A549 (cell line): ENCODE measurements around the gene FAM118A. TPM values are rescaled to one million over a fixed set of nuclear protein-coding genes. Genes with fewer than 3 reads are reported as not detected.
A peak's percentile ranks its signal among the peaks of the same experiment; 100 is the strongest.

Source experiments
- ATAC-seq, 2 experiments: fragments of 200-7000 bp in 1 of 2; fragments of >200 bp in 1 of 2; cut with Nextera tagmentation in 1 of 2; cut with Tn5 transposase in 1 of 2; 3 replicates each; pipeline versions ENCODE4 v1.8.0 to v1.9.1; 2018 to 2020; ENCODE audit warnings: mild to moderate bottlenecking in 1 of 2, moderate library complexity in 1 of 2
- CTCF ChIA-PET: fragments of 300-600 bp; sonication (Branson Sonifier 250); formaldehyde crosslinking; extraction: SDS; loops from one replicate; lab custom pipeline; 2021; ENCODE audit warnings: antibody characterized with exemption, inconsistent platforms; lab: Yijun Ruan, JAX
- POLR2A ChIA-PET: fragments of 350-600 bp; formaldehyde crosslinking; extraction: SDS; loops from one replicate; lab custom pipeline; 2021; ENCODE audit warnings: antibody characterized with exemption, inconsistent platforms; lab: Yijun Ruan, JAX
- DNase-seq, 2 experiments: peaks; one replicate each; pipeline versions ENCODE4 v3.0.0 to v3.0.0-alpha.2; 2011 to 2016; ENCODE audit warnings: low read depth in 1 of 2, low spot score in 1 of 2
- FAIRE-seq: peaks from 2 replicates; lab custom pipeline; 2011; peaks lifted over from hg19 to GRCh38; lab: Jason Lieb, UNC
- H3K27ac ChIP-seq, 2 experiments: fragments of >200 bp; sonication (Bioruptor Twin); formaldehyde crosslinking; 3 replicates each; pipeline ENCODE4 v1.5.1; 2016 to 2017
- H3K4me1 ChIP-seq: fragments of >200 bp; sonication (Bioruptor Twin); formaldehyde crosslinking; 3 replicates; pipeline ENCODE4 v1.6.1; 2016
- H3K4me2 ChIP-seq: fragments of >200 bp; sonication (Bioruptor Twin); formaldehyde crosslinking; 3 replicates; pipeline ENCODE4 v1.6.1; 2016
- H3K4me3 ChIP-seq: fragments of >200 bp; sonication (Bioruptor Twin); formaldehyde crosslinking; 3 replicates; pipeline ENCODE4 v1.5.1; 2016
- H3K9me3 ChIP-seq: fragments of >200 bp; sonication (Bioruptor Twin); formaldehyde crosslinking; 3 replicates; pipeline ENCODE4 v1.6.1; 2016
- CTCF ChIP-seq: fragments of >200 bp; sonication (Bioruptor Twin); formaldehyde crosslinking; IDR thresholded peaks from 3 replicates; pipeline ENCODE4 v1.5.1; 2016
- EHF ChIP-seq: fragments of 250-450 bp; sonication (Bioruptor Pico); IDR thresholded peaks from 2 replicates; pipeline ENCODE4 v1.5.0; 2020; ENCODE audit warnings: mild to moderate bottlenecking
- EHMT2 ChIP-seq: fragments of 200-600 bp; sonication (generic); IDR thresholded peaks from 2 replicates; pipeline ENCODE4 v1.6.1; 2016; ENCODE audit warnings: antibody characterized with exemption, low read depth, mild to moderate bottlenecking, moderate library complexity
- EP300 ChIP-seq, 2 experiments: fragments of >200 bp; sonication (Bioruptor Twin); formaldehyde crosslinking; IDR thresholded peaks; 2 replicates in 1 of 2; 3 replicates in 1 of 2; pipeline ENCODE4 v1.6.1; 2016 to 2017
- FOSL2 ChIP-seq, 2 experiments: fragments of 450-650 bp in 1 of 2; fragments of >200 bp in 1 of 2; sonication (Bioruptor Twin) in 1 of 2; formaldehyde crosslinking; IDR thresholded peaks; 2 replicates each; pipeline versions ENCODE4 v1.5.0 to v1.6.1; 2016 to 2020; ENCODE audit warnings: mild to moderate bottlenecking in 1 of 2, moderate library complexity in 1 of 2
- HDAC2 ChIP-seq: fragments of 200-600 bp; sonication (generic); IDR thresholded peaks from 2 replicates; pipeline ENCODE4 v1.6.1; 2016
- HEYL ChIP-seq: fragments of 250-450 bp; sonication (Bioruptor Pico); IDR thresholded peaks from 2 replicates; pipeline ENCODE4 v1.8.0; 2021; ENCODE audit warnings: mild to moderate bottlenecking, moderate library complexity
- HOXA7 ChIP-seq: fragments of 250-450 bp; sonication (Bioruptor Pico); IDR thresholded peaks from 2 replicates; pipeline ENCODE4 v1.5.0; 2020; ENCODE audit warnings: mild to moderate bottlenecking, moderate library complexity
- HOXB13 ChIP-seq: fragments of 250-450 bp; sonication (Bioruptor Pico); IDR thresholded peaks from 2 replicates; pipeline ENCODE4 v1.5.0; 2020; ENCODE audit warnings: low read depth, mild to moderate bottlenecking, moderate library complexity
- HOXB5 ChIP-seq: fragments of 250-450 bp; sonication (Bioruptor Pico); IDR thresholded peaks from 2 replicates; pipeline ENCODE4 v1.5.0; 2020; ENCODE audit warnings: mild to moderate bottlenecking, moderate library complexity
- KDM5A ChIP-seq: fragments of 200-600 bp; sonication (generic); IDR thresholded peaks from 2 replicates; pipeline ENCODE4 v1.6.1; 2016; ENCODE audit warnings: antibody characterized with exemption, mild to moderate bottlenecking
- MAFK ChIP-seq: fragments of 450-650 bp; IDR thresholded peaks from 2 replicates; pipeline ENCODE4 v1.6.1; 2014; ENCODE audit not compliant: partially characterized antibody
- MAX ChIP-seq: IDR thresholded peaks from 2 replicates; pipeline ENCODE4 v1.6.1; 2012
- MAZ ChIP-seq: fragments of 150-350 bp; IDR thresholded peaks from 2 replicates; pipeline ENCODE4 v1.6.1; 2014; ENCODE audit warnings: antibody characterized with exemption, low read depth, low read length, borderline replicate concordance
- MYC ChIP-seq: IDR thresholded peaks from 2 replicates; pipeline ENCODE4 v1.6.1; 2012; ENCODE audit warnings: mild to moderate bottlenecking, inconsistent platforms, low read length, improper control_type of control experiment, borderline replicate concordance
- NFE2L2 ChIP-seq: fragments of 150-350 bp; conservative IDR thresholded peaks from 2 replicates; pipeline ENCODE4 v1.6.1; 2014; ENCODE audit warnings: low read length
- NR3C1 ChIP-seq: fragments of >200 bp; sonication (Bioruptor Twin); formaldehyde crosslinking; IDR thresholded peaks from 3 replicates; pipeline ENCODE4 v1.6.1; 2017
- PBX3 ChIP-seq: IDR thresholded peaks from 2 replicates; pipeline ENCODE4 v1.6.1; 2012
- PHF8 ChIP-seq: fragments of 200-600 bp; sonication (generic); IDR thresholded peaks from 2 replicates; pipeline ENCODE4 v1.6.1; 2016; ENCODE audit warnings: low read depth, mild to moderate bottlenecking, antibody characterized with exemption, moderate library complexity, borderline replicate concordance
- RARB ChIP-seq: fragments of 250-450 bp; sonication (Bioruptor Pico); IDR thresholded peaks from 2 replicates; pipeline ENCODE4 v1.8.0; 2021; ENCODE audit warnings: mild to moderate bottlenecking, moderate library complexity
- SMC3 ChIP-seq: fragments of >200 bp; sonication (Bioruptor Twin); formaldehyde crosslinking; IDR thresholded peaks from 3 replicates; pipeline ENCODE4 v1.6.1; 2018; ENCODE audit warnings: inconsistent platforms
- TFCP2L1 ChIP-seq: fragments of 250-450 bp; sonication (Bioruptor Pico); IDR thresholded peaks from 2 replicates; pipeline ENCODE4 v1.5.0; 2021; ENCODE audit warnings: mild to moderate bottlenecking
- USF2 ChIP-seq: fragments of 450-650 bp; IDR thresholded peaks from 2 replicates; pipeline ENCODE4 v1.6.1; 2014; ENCODE audit warnings: antibody characterized with exemption
- ZC3H11A ChIP-seq: fragments of 450-650 bp; IDR thresholded peaks from 2 replicates; pipeline ENCODE4 v1.6.1; 2014; ENCODE audit warnings: antibody characterized with exemption, mild to moderate bottlenecking
- ZSCAN20 ChIP-seq: fragments of 250-450 bp; sonication (Bioruptor Pico); IDR thresholded peaks from 2 replicates; pipeline ENCODE4 v1.8.0; 2022; ENCODE audit warnings: mild to moderate bottlenecking, moderate library complexity
- WGBS: methylation state at CpG from one replicate; pipeline ENCODE4 v1.1.6; 2017; ENCODE audit errors: missing lambda C conversion rate; 5-methylcytosine and 5-hydroxymethylcytosine counted together
- polyA plus RNA-seq, 4 experiments: library from polyadenylated mRNA; depleted of rRNA in 3 of 4; stranded (reverse); fragments of >200 nt; fragmentation: RNase III in 1 of 4; extraction: RNeasy Plus Mini Kit Qiagen cat#74134 plus additional on column Dnase treatment in 1 of 4; gene quantifications; 2 replicates in 3 of 4; 3 replicates in 1 of 4; pipeline ENCODE4 v1.2.3, GENCODE V29; 2011 to 2017

FAM118A gene
- polyA plus RNA-seq, 2 of the 4 experiments (the other 2 are of a cell fraction) = 16.8 to 18.1 TPM

GRCh38 chr22:45310331-45310976 lies 720 bp downstream of the FAM118A start:
- TF ChIP-seq SMC3 (no peak), HEYL (no peak), HOXB13 (CRISPR knock-in tag) (no peak), KDM5A (no peak), ZSCAN20 (no peak), EHF (CRISPR knock-in tag) (no peak), CTCF (no peak), ZC3H11A (no peak), PHF8 (no peak)
- ChIA-PET CTCF (interaction anchor here (1.2 kb wide), 1 partner anchor 42 kb away, joined by 4 read pairs; no protein-coding TSS in a partner anchor), POLR2A (no interaction called here)
- DNase-seq = no peak
- WGBS = 57% methylated on average over 19 of the region's 33 CpGs
- peak overlapping the region; percentile 98 for H3K4me2 ChIP-seq
- ATAC-seq = no peak
- no peaks in the 10 kb centered on the region for H3K9me3 ChIP-seq
- FAIRE-seq = no peak
- peak overlapping the region; percentile 65 for H3K4me3 ChIP-seq
- H3K4me1 ChIP-seq = peaks cover 4% of the 10 kb centered on the region; the same call in 1 of the 3 replicates
- H3K27ac ChIP-seq = peak overlapping the region; percentile 69 to 89

GRCh38 chr22:45310977-45311531 lies 1.3 kb downstream of the FAM118A start:
- no peak for FAIRE-seq
- TF ChIP-seq TFCP2L1 = no peak
- TF ChIP-seq MYC = no peak
- no peak for TF ChIP-seq HOXB5 (CRISPR knock-in tag)
- TF ChIP-seq HOXB13 (CRISPR knock-in tag) = no peak
- TF ChIP-seq MAZ = no peak
- no peak for TF ChIP-seq ZC3H11A
- TF ChIP-seq HOXA7 (CRISPR knock-in tag) = no peak
- no peak for TF ChIP-seq SMC3
- TF ChIP-seq MAFK = no peak
- TF ChIP-seq RARB (CRISPR knock-in tag) = no peak
- TF ChIP-seq PBX3 = no peak
- TF ChIP-seq HDAC2 = no peak
- no peak for TF ChIP-seq NFE2L2
- TF ChIP-seq NR3C1 = no peak
- no peak for TF ChIP-seq EHMT2
- no peak for TF ChIP-seq FOSL2 (IDR thresholded peaks at IDR 0.05)
- no peak for TF ChIP-seq FOSL2 (CRISPR knock-in tag; IDR thresholded peaks at IDR 0.05)
- TF ChIP-seq MAX = no peak
- no peak for TF ChIP-seq ZSCAN20
- TF ChIP-seq EP300 (IDR thresholded peaks at IDR 0.05) = no peak
- TF ChIP-seq USF2 = no peak
- ATAC-seq = no peak
- H3K4me1 ChIP-seq = peaks cover 4% of the 10 kb centered on the region; the same call in 1 of the 3 replicates
- WGBS = 85% methylated on average over 14 of the region's 14 CpGs
- no peak for DNase-seq
- H3K4me3 ChIP-seq = peak overlapping the region; percentile 65; the same call in 1 of the 3 replicates
- H3K4me2 ChIP-seq = peak overlapping the region; percentile 98
- H3K27ac ChIP-seq = no peak overlapping the region
- ChIA-PET POLR2A (no interaction called here), CTCF (no interaction called here)
- no peaks in the 10 kb centered on the region for H3K9me3 ChIP-seq
